Caco-2 (cell line): Measurements from ENCODE around the gene OSBPL5. TPM values are rescaled to one million over a fixed set of nuclear protein-coding genes. Genes with fewer than 3 reads are reported as not detected.

Source experiments
- BruUV-seq: library from RNA; stranded (reverse); fragments of 400-500 nt; replicated peaks from 2 replicates; lab custom pipeline; 2021; lab: Mats Ljungman, UMichigan
- CTCF ChIA-PET: fragments of 300-600 bp; sonication (Branson Sonifier 250); formaldehyde crosslinking; loops from one replicate; lab custom pipeline; 2022; ENCODE audit warnings: antibody characterized with exemption; lab: Charles Lee
- POLR2A ChIA-PET: fragments of 300-600 bp; sonication (Branson Sonifier 250); formaldehyde crosslinking; loops from one replicate; lab custom pipeline; 2022; ENCODE audit warnings: antibody characterized with exemption; lab: Charles Lee
- DNase-seq, 2 experiments: peaks; one replicate each; pipeline versions ENCODE4 v3.0.0 to v3.0.0-alpha.2; 2020 to 2022
- H3K27me3 ChIP-seq: replicated peaks from 2 replicates; pipeline ENCODE4 v1.6.0; 2011; ENCODE audit warnings: low read length; ENCODE audit not compliant: control insufficient read depth, insufficient read depth
- H3K36me3 ChIP-seq: 2 replicates; pipeline ENCODE4 v1.5.1; 2011; ENCODE audit warnings: low read length; ENCODE audit not compliant: control insufficient read depth, insufficient read depth
- H3K4me1 ChIP-seq: fragments of 250-450 bp; sonication (Bioruptor Pico); 2 replicates; pipeline ENCODE4 v1.5.1; 2020; ENCODE audit warnings: mild to moderate bottlenecking
- H3K4me3 ChIP-seq: 2 replicates; pipeline ENCODE4 v1.5.1; 2011; ENCODE audit warnings: low read depth, mild to moderate bottlenecking, control low read depth, low read length
- H3K9me3 ChIP-seq: fragments of 250-450 bp; sonication (Bioruptor Pico); 2 replicates; pipeline ENCODE4 v1.5.1; 2020; ENCODE audit warnings: mild to moderate bottlenecking, moderate library complexity
- H3K27ac Mint-ChIP-seq: one replicate; pipeline ENCODE4 v1.8.0; 2022; ENCODE audit warnings: mixed read lengths; ENCODE audit not compliant: unreplicated experiment
- H3K27me3 Mint-ChIP-seq: one replicate; pipeline ENCODE4 v1.8.0; 2022; ENCODE audit warnings: mixed read lengths; ENCODE audit not compliant: insufficient read depth, unreplicated experiment
- H3K36me3 Mint-ChIP-seq: one replicate; pipeline ENCODE4 v1.8.0; 2022; ENCODE audit warnings: mild to moderate bottlenecking, mixed read lengths; ENCODE audit not compliant: insufficient read depth, unreplicated experiment
- H3K4me1 Mint-ChIP-seq: one replicate; pipeline ENCODE4 v1.8.0; 2022; ENCODE audit warnings: low read depth, mixed read lengths; ENCODE audit not compliant: unreplicated experiment
- H3K4me3 Mint-ChIP-seq: one replicate; pipeline ENCODE4 v1.8.0; 2022; ENCODE audit warnings: mild to moderate bottlenecking, moderate library complexity, mixed read lengths; ENCODE audit not compliant: unreplicated experiment
- H3K9me3 Mint-ChIP-seq: one replicate; pipeline ENCODE4 v1.8.0; 2022; ENCODE audit warnings: mixed read lengths; ENCODE audit not compliant: unreplicated experiment
- CTCF ChIP-seq, 2 experiments: fragments of 200-600 bp in 1 of 2; IDR thresholded peaks; 1 replicate in 1 of 2; 2 replicates in 1 of 2; pipeline versions ENCODE4 v1.5.1 to v1.8.0; 2011 to 2022; ENCODE audit warnings: antibody characterized with exemption in 1 of 2, control low read depth in 1 of 2, inconsistent platforms in 1 of 2, low read depth in 1 of 2, low read length in 1 of 2, mild to moderate bottlenecking in 1 of 2, moderate library complexity in 1 of 2; ENCODE audit not compliant: insufficient read depth in 1 of 2, severe bottlenecking in 1 of 2, unreplicated experiment in 1 of 2
- intact Hi-C: fragments of 100-400 bp; cut with micrococcal nuclease; formaldehyde crosslinking; loops from one replicate; pipeline ENCODE4 v1.10.0; 2022; ENCODE audit not compliant: unreplicated experiment
- total RNA-seq: library from RNA; stranded (reverse); gene quantifications from 2 replicates; pipeline ENCODE4 v1.2.3, GENCODE V29; 2022

Gene OSBPL5
- total RNA-seq, 1 experiment from 2014 or later, result 4.9 TPM

- Mint-ChIP-seq H3K4me3 (no peak overlapping the region), H3K27ac (no peak overlapping the region), H3K36me3 (peaks cover under 1% of the 10 kb centered on the region), H3K27me3 (peaks cover 8% of the 10 kb centered on the region), H3K9me3 (no peaks in the 10 kb centered on the region), H3K4me1 (peaks cover 17% of the 10 kb centered on the region)
- no peaks in the 10 kb centered on the region for H3K9me3 ChIP-seq
- ChIA-PET CTCF (no interaction called here), POLR2A (no interaction called here)
- peaks cover 25% of the 10 kb centered on the region for H3K4me1 ChIP-seq
- TF ChIP-seq CTCF (IDR thresholded peaks at IDR 0.05; ENCODE audit: insufficient read depth in 1 of 2, low read depth in 1 of 2, low read length in 1 of 2, severe bottlenecking in 1 of 2, unreplicated experiment in 1 of 2), result no peak
- intact Hi-C loops, result no loop called here
- H3K4me3 ChIP-seq, result no peak overlapping the region
- H3K36me3 ChIP-seq, result no peaks in the 10 kb centered on the region
- DNase-seq, result no peak
- no peaks in the 10 kb centered on the region for H3K27me3 ChIP-seq
- no TSS peak for BruUV-seq
These were observed 14.4 kb downstream of the OSBPL5 start for GRCh38 chr11:3150726-3151125.

- no peak overlapping the region for H3K27ac Mint-ChIP-seq
- Histone ChIP-seq H3K36me3 (no peaks in the 10 kb centered on the region), H3K9me3 (no peaks in the 10 kb centered on the region), H3K4me1 (peaks cover 25% of the 10 kb centered on the region), H3K4me3 (no peak overlapping the region), H3K27me3 (no peaks in the 10 kb centered on the region)
- DNase-seq, result no peak
- H3K27me3 Mint-ChIP-seq, result peaks cover 8% of the 10 kb centered on the region
- POLR2A ChIA-PET, result no interaction called here
- CTCF ChIA-PET, result interaction anchor here (0.6 kb wide), 1 partner anchor 943 kb away, joined by 3 read pairs; no protein-coding TSS in a partner anchor
- no TSS peak for BruUV-seq
- TF ChIP-seq CTCF (IDR thresholded peaks at IDR 0.05; ENCODE audit: insufficient read depth in 1 of 2, low read depth in 1 of 2, low read length in 1 of 2, severe bottlenecking in 1 of 2, unreplicated experiment in 1 of 2), result no peak
- peaks cover 17% of the 10 kb centered on the region for H3K4me1 Mint-ChIP-seq
- H3K36me3 Mint-ChIP-seq, result peaks cover 4% of the 10 kb centered on the region
- intact Hi-C loops, result no loop called here
- H3K4me3 Mint-ChIP-seq, result no peak overlapping the region
- H3K9me3 Mint-ChIP-seq, result no peaks in the 10 kb centered on the region
These were observed 15.3 kb downstream of the OSBPL5 start for GRCh38 chr11:3149852-3150188.

GRCh38 chr11:3148990-3149851, 15.9 kb downstream of the OSBPL5 start:
- Mint-ChIP-seq H3K27ac (no peak overlapping the region), H3K27me3 (peaks cover 8% of the 10 kb centered on the region), H3K9me3 (no peaks in the 10 kb centered on the region), H3K4me1 (peaks cover 17% of the 10 kb centered on the region), H3K36me3 (peaks cover 4% of the 10 kb centered on the region), H3K4me3 (no peak overlapping the region)
- Histone ChIP-seq H3K4me3 (no peak overlapping the region), H3K4me1 (peaks cover 25% of the 10 kb centered on the region), H3K27me3 (no peaks in the 10 kb centered on the region), H3K36me3 (no peaks in the 10 kb centered on the region), H3K9me3 (no peaks in the 10 kb centered on the region)
- peak; percentile 34 to 52 for DNase-seq
- intact Hi-C loops, result no loop called here
- TF ChIP-seq CTCF (IDR thresholded peaks at IDR 0.05; ENCODE audit: insufficient read depth in 1 of 2, low read depth in 1 of 2, low read length in 1 of 2, severe bottlenecking in 1 of 2, unreplicated experiment in 1 of 2), result no peak
- ChIA-PET POLR2A (no interaction called here), CTCF (interaction anchor here (0.6 to 1.0 kb wide), 2 partner anchors 260 to 943 kb away, joined by 3 read pairs; no protein-coding TSS in a partner anchor)
- no TSS peak for BruUV-seq
